Measurements from ENCODE around the gene MCUR1. TPM values are rescaled to one million over a fixed set of nuclear protein-coding genes. Genes with fewer than 3 reads are reported as not detected.

The MCUR1 gene
- total and polyA plus RNA-seq, 2 donors (not counting 1 experiment from before 2014, with no cell fraction given) = 4.6 to 10.6 TPM

DNA sequence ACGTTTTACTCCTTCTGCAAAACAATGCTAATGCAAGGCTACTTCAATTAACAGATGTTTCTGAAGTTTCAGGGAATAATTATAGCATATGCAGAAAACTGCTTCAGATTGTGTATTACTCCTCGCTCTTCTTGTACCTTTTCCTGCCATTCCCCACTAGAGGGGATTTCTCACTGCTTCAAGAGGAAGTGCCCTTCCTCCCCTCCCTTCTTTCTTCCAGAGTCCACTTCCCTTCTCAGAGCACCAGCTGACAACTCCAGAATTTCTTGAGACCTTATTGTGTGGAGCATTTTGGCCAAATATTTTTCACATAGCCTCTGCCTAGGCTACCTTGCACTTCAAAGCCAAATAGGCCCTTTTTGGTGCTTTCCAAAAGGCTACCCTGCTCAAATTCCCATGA is 12.7 kb upstream of the MCUR1 start:
- ChIA-PET CTCF (no interaction called here), POLR2A (no interaction called here)
- H3K4me3 Mint-ChIP-seq = no peak overlapping the region

DNA sequence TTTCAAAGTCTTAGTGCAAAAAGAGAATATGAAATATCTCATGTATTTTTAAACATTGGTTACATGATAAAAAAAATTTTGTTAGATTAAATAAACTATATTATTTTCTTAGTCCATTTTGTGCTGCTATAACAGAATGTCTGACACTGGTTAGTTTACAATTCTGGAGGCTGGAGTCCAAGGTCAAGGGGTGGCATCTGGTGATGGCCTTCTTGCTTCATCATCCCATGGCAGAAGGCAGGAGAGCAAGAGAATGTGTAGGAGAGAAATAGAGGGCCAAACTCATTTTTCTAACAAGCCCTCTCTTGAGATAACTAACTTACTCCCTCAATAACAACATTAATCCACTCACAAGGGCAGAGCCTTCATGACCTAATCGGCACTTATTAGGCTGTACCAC is 11.5 kb upstream of the MCUR1 start:
- H3K27me3 Mint-ChIP-seq = peaks cover 9% of the 10 kb centered on the region
- no peaks in the 10 kb centered on the region for H3K79me2 ChIP-seq (ENCODE audit: control insufficient read depth, insufficient read depth, low read length)
- WGBS (ENCODE audit: insufficient coverage) = no CpG with 5 or more reads among the region's 1 CpG
- H3K27ac Mint-ChIP-seq = no peak overlapping the region
- H3K4me1 Mint-ChIP-seq = peaks cover 6% of the 10 kb centered on the region
- no peak overlapping the region for H2AFZ ChIP-seq (ENCODE audit: insufficient read depth, low read depth, low read length, poor library complexity, severe bottlenecking)
- ATAC-seq (ENCODE audit: low read depth) (no peak), DNase-seq (no peak)
- H3K4me3 ChIP-seq (ENCODE audit: control extremely low read depth in 1 of 5, extremely low read depth in 1 of 5, insufficient read depth in 1 of 5, low read depth in 2 of 5, low read length in 4 of 5) = no peak overlapping the region
- POLR2A ChIA-PET = no interaction called here
- H4K20me1 ChIP-seq (ENCODE audit: control insufficient read depth, insufficient read depth, low read length, poor library complexity, severe bottlenecking) = no peaks in the 10 kb centered on the region
- TF ChIP-seq, protein P1, sequence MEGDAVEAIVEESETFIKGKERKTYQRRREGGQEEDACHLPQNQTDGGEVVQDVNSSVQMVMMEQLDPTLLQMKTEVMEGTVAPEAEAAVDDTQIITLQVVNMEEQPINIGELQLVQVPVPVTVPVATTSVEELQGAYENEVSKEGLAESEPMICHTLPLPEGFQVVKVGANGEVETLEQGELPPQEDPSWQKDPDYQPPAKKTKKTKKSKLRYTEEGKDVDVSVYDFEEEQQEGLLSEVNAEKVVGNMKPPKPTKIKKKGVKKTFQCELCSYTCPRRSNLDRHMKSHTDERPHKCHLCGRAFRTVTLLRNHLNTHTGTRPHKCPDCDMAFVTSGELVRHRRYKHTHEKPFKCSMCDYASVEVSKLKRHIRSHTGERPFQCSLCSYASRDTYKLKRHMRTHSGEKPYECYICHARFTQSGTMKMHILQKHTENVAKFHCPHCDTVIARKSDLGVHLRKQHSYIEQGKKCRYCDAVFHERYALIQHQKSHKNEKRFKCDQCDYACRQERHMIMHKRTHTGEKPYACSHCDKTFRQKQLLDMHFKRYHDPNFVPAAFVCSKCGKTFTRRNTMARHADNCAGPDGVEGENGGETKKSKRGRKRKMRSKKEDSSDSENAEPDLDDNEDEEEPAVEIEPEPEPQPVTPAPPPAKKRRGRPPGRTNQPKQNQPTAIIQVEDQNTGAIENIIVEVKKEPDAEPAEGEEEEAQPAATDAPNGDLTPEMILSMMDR (IDR thresholded peaks at IDR 0.05) = no peak
- no peak for TF ChIP-seq EZH2 (IDR thresholded peaks at IDR 0.05; ENCODE audit: borderline replicate concordance, insufficient read depth, low read depth, low read length, poor library complexity, severe bottlenecking)
- H3K27me3 ChIP-seq (replicated peaks in 1 of 4; ENCODE audit: control extremely low read depth in 1 of 4, control insufficient read depth in 3 of 4, insufficient read depth in 4 of 4, low read length in 3 of 4) = no peaks in the 10 kb centered on the region
- no peaks in the 10 kb centered on the region for H3K9me3 Mint-ChIP-seq (ENCODE audit: insufficient read depth)
- intact Hi-C loops (cut with micrococcal nuclease) = no loop called here
- H3K4me2 ChIP-seq (replicated peaks; ENCODE audit: low read depth, low read length, poor library complexity, severe bottlenecking) = no peak overlapping the region
- no peak overlapping the region for H3K27ac ChIP-seq (ENCODE audit: low read length in 2 of 2)
- CTCF ChIA-PET = no interaction called here
- peaks cover 4 to 5% of the 10 kb centered on the region in 2 donors for H3K4me1 ChIP-seq (ENCODE audit: control insufficient read depth in 2 of 2, insufficient read depth in 2 of 2, low read length in 2 of 2)
- H3K9me3 ChIP-seq (ENCODE audit: control extremely low read depth in 1 of 3, control insufficient read depth in 2 of 3, insufficient read depth in 1 of 3, low read length in 2 of 3) = no peaks in the 10 kb centered on the region
- H3K9ac ChIP-seq (ENCODE audit: low read length) = no peak overlapping the region
- no peaks in the 10 kb centered on the region for H3K36me3 ChIP-seq (replicated peaks in 1 of 2; ENCODE audit: control extremely low read depth in 1 of 2, control insufficient read depth in 1 of 2, extremely low read depth in 1 of 2, insufficient read depth in 2 of 2, low read length in 1 of 2)
- no peak overlapping the region for H3K4me3 Mint-ChIP-seq

More for the DNA sequence above, 12.7 kb upstream of the MCUR1 start:
- Mint-ChIP-seq H3K27me3 (peaks cover 13% of the 10 kb centered on the region), H3K4me1 (peaks cover 8% of the 10 kb centered on the region), H3K9me3 (ENCODE audit: insufficient read depth) (no peaks in the 10 kb centered on the region), H3K27ac (no peak overlapping the region)
- Histone ChIP-seq H3K9ac (ENCODE audit: low read length) (no peak overlapping the region), H3K4me2 (replicated peaks; ENCODE audit: low read depth, low read length, poor library complexity, severe bottlenecking) (no peak overlapping the region), H3K27me3 (replicated peaks in 1 of 4; ENCODE audit: control extremely low read depth in 1 of 4, control insufficient read depth in 3 of 4, insufficient read depth in 4 of 4, low read length in 3 of 4) (no peaks in the 10 kb centered on the region), H3K4me3 (ENCODE audit: control extremely low read depth in 1 of 5, extremely low read depth in 1 of 5, insufficient read depth in 1 of 5, low read depth in 2 of 5, low read length in 4 of 5) (no peak overlapping the region), H3K9me3 (ENCODE audit: control extremely low read depth in 1 of 3, control insufficient read depth in 2 of 3, insufficient read depth in 1 of 3, low read length in 2 of 3) (no peaks in the 10 kb centered on the region), H4K20me1 (ENCODE audit: control insufficient read depth, insufficient read depth, low read length, poor library complexity, severe bottlenecking) (no peaks in the 10 kb centered on the region), H3K27ac (ENCODE audit: low read length in 2 of 2) (no peak overlapping the region), H3K4me1 (ENCODE audit: control insufficient read depth in 2 of 2, insufficient read depth in 2 of 2, low read length in 2 of 2) (peaks cover 4 to 5% of the 10 kb centered on the region in 2 donors), H3K36me3 (replicated peaks in 1 of 2; ENCODE audit: control extremely low read depth in 1 of 2, control insufficient read depth in 1 of 2, extremely low read depth in 1 of 2, insufficient read depth in 2 of 2, low read length in 1 of 2) (no peaks in the 10 kb centered on the region), H3K79me2 (ENCODE audit: control insufficient read depth, insufficient read depth, low read length) (no peaks in the 10 kb centered on the region), H2AFZ (ENCODE audit: insufficient read depth, low read depth, low read length, poor library complexity, severe bottlenecking) (no peak overlapping the region)
- DNase-seq (no peak), ATAC-seq (ENCODE audit: low read depth) (no peak)
- no CpG with 5 or more reads among the region's 2 CpGs for WGBS (ENCODE audit: insufficient coverage)
- TF ChIP-seq EZH2 (IDR thresholded peaks at IDR 0.05; ENCODE audit: borderline replicate concordance, insufficient read depth, low read depth, low read length, poor library complexity, severe bottlenecking) = no peak
- TF ChIP-seq, protein P1 (IDR thresholded peaks at IDR 0.05) = no peak
- intact Hi-C loops (cut with micrococcal nuclease) = no loop called here
